Heart left ventricle (tissue), 16 donors: ENCODE results near the gene FAM83G. TPM values are rescaled to one million over a fixed set of nuclear protein-coding genes. Genes with fewer than 3 reads are reported as not detected.
A peak's percentile ranks its signal among the peaks of the same experiment; 100 is the strongest.

Source experiments
- ATAC-seq, 4 donors: fragments of 200-7000 bp; cut with Tn5 transposase; one replicate each; pipeline ENCODE4 v1.9.1; 2020 to 2022; ENCODE audit warnings: moderate library complexity in 4 of 4, mild to moderate bottlenecking in 3 of 4, moderate number of reproducible peaks in 1 of 4
- DNase-seq, 5 donors: peaks; one replicate each; pipeline ENCODE4 v3.0.0-alpha.2; 2020
- H3K27ac ChIP-seq, 12 donors: fragments of 200-600 bp; sonication (generic) in 4 of 12; one replicate each; pipeline versions ENCODE4 v1.5.0 to v1.8.0; 2016 to 2022; ENCODE audit warnings: mild to moderate bottlenecking in 2 of 12
- H3K27me3 ChIP-seq, 9 donors: fragments of 200-600 bp; sonication (generic) in 2 of 9; one replicate each; pipeline versions ENCODE4 v1.5.1 to v1.8.0; 2016 to 2022; ENCODE audit warnings: mild to moderate bottlenecking in 3 of 9
- H3K36me3 ChIP-seq, 9 donors: fragments of 200-600 bp; sonication (generic) in 2 of 9; one replicate each; pipeline versions ENCODE4 v1.5.0 to v1.8.0; 2018 to 2022; ENCODE audit warnings: mild to moderate bottlenecking in 2 of 9
- H3K4me1 ChIP-seq, 12 donors: fragments of 200-600 bp; sonication (generic) in 4 of 12; one replicate each; pipeline versions ENCODE4 v1.5.0 to v1.8.0; 2016 to 2022; ENCODE audit warnings: mild to moderate bottlenecking in 3 of 12
- H3K4me3 ChIP-seq, 12 donors: fragments of 200-600 bp; sonication (generic) in 4 of 12; one replicate each; pipeline versions ENCODE4 v1.5.0 to v1.8.0; 2017 to 2022; ENCODE audit warnings: mild to moderate bottlenecking in 9 of 12, moderate library complexity in 4 of 12
- H3K9me3 ChIP-seq, 12 donors: fragments of 200-600 bp; sonication (generic) in 4 of 12; one replicate each; pipeline versions ENCODE4 v1.5.0 to v1.8.0; 2016 to 2022; ENCODE audit warnings: mild to moderate bottlenecking in 1 of 12
- POLR2A ChIP-seq, 2 donors: fragments of 450-650 bp; IDR thresholded peaks; one replicate each; pipeline ENCODE4 v1.6.1; 2017; ENCODE audit warnings: antibody characterized with exemption in 2 of 2, mild to moderate bottlenecking in 2 of 2, moderate library complexity in 2 of 2
- WGBS, 4 donors: extraction: QIAGEN DNeasy Blood & Tissue Kit in 2 of 4; methylation state at CpG; one replicate each; pipeline versions ENCODE4 v1.1.5 to v1.1.7; 2013 to 2018; 5-methylcytosine and 5-hydroxymethylcytosine counted together
- intact Hi-C, 10 donors: fragments of 100-400 bp; cut with DNase I; formaldehyde crosslinking; loops; one replicate each; pipeline versions ENCODE4 v1.11.1 to v1.14.2; 2022
- polyA plus RNA-seq, 2 donors: library from polyadenylated mRNA; stranded (reverse); fragments of 200-250 nt; gene quantifications; one replicate each; pipeline ENCODE4 v1.2.3, GENCODE V29; 2013
- total RNA-seq, 9 donors: library from RNA; depleted of rRNA in 2 of 9; stranded (reverse); fragments of >200 nt in 2 of 9; fragmentation: NEBNext Ultra II Directional in 3 of 9; extraction: Animal tissue kit (Norgen Biotek cat#: 25700) in 3 of 9; gene quantifications; one replicate each; pipeline versions ENCODE4 v1.1.0 to v1.2.4, GENCODE V29; 2016 to 2023
- TF ChIP-seq, protein P1 (sequence below), 12 donors: fragments of 200-600 bp; sonication (generic) in 4 of 12; IDR thresholded peaks; one replicate each; pipeline versions ENCODE4 v1.5.0 to v1.8.0; 2018 to 2022; ENCODE audit warnings: antibody characterized with exemption in 12 of 12, mild to moderate bottlenecking in 5 of 12
- donor health status: ischemic (EF 13 %, LVEDD 7.1; RV severe dilation, severe dysfunction).
- donor health status: healthy with polysubstance abuse.
- donor health status: DM: no; HTN: yes; CAD: no.
- donor health status: DM: no; HTN: no; CAD: no.
- donor health status: ischemic (EF 25% LVEDD 6.9; RV normal size, moderate dysfunction).
- donor health status: ischemic (EF 25% LVEDD 5.7; RV mildly dilated, moderate dysfunction).
- donor health status: healthy.
- donor health status: DM: yes; HTN: yes; CAD: no.
- donor health status: ischemic (EF 35%, LVEDD 5.7; RV mildly dilated, moderate dysfunction).
- donor health status: nonischemic (EF 11% LVEDD 7.7; RV severe dilation, severe dysfunction).
- donor health status: DM: yes; HTN: yes; CAD: no.
- donor health status: PGD.
- donor health status: ischemic (EF 29% LVEDD 5.4; RV normal size, mild dysfunction).
- donor health status: nonischemic (EF 23%, LVEDD 6.1; RV moderate dilation, normal function).

The FAM83G gene
- total and polyA plus RNA-seq, 11 donors: 1.2 to 12.8 (median 1.8) TPM

GRCh38 chr17:19024101-19025078 lies 19.8 kb upstream of the FAM83G start:
- H3K9me3 ChIP-seq: no peaks in the 10 kb centered on the region
- ATAC-seq (no peak), DNase-seq (peak in 3 of 5 donors; percentile 14 to 20 (median 20))
- no peak overlapping the region for H3K27ac ChIP-seq
- intact Hi-C loops: loop anchor here in 1 of 10 donors (5.0 kb wide), 1 partner anchor 57 kb away; no protein-coding TSS in a partner anchor
- H3K27me3 ChIP-seq: no peaks in the 10 kb centered on the region
- H3K4me1 ChIP-seq: no peaks in the 10 kb centered on the region
- no peaks in the 10 kb centered on the region for H3K36me3 ChIP-seq
- H3K4me3 ChIP-seq: no peak overlapping the region
- TF ChIP-seq POLR2A (IDR thresholded peaks at IDR 0.05): no peak
- TF ChIP-seq, protein P1, sequence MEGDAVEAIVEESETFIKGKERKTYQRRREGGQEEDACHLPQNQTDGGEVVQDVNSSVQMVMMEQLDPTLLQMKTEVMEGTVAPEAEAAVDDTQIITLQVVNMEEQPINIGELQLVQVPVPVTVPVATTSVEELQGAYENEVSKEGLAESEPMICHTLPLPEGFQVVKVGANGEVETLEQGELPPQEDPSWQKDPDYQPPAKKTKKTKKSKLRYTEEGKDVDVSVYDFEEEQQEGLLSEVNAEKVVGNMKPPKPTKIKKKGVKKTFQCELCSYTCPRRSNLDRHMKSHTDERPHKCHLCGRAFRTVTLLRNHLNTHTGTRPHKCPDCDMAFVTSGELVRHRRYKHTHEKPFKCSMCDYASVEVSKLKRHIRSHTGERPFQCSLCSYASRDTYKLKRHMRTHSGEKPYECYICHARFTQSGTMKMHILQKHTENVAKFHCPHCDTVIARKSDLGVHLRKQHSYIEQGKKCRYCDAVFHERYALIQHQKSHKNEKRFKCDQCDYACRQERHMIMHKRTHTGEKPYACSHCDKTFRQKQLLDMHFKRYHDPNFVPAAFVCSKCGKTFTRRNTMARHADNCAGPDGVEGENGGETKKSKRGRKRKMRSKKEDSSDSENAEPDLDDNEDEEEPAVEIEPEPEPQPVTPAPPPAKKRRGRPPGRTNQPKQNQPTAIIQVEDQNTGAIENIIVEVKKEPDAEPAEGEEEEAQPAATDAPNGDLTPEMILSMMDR (IDR thresholded peaks at IDR 0.05): no peak
- WGBS, 4 donors: 81 to 90% (median 86%) methylated on average over 19 to 22 of the region's 22 CpGs

GRCh38 chr17:19023209-19023999 lies 18.8 kb upstream of the FAM83G start:
- peak in 2 of 5 donors; percentile 5 to 9 for DNase-seq
- 82 to 93% (median 88%) methylated on average over 5 to 9 of the region's 9 CpGs for WGBS, 4 donors
- TF ChIP-seq, protein P1 (IDR thresholded peaks at IDR 0.05): no peak
- TF ChIP-seq POLR2A (IDR thresholded peaks at IDR 0.05): no peak
- Histone ChIP-seq H3K9me3 (no peaks in the 10 kb centered on the region), H3K36me3 (no peaks in the 10 kb centered on the region), H3K27me3 (no peaks in the 10 kb centered on the region), H3K4me1 (no peaks in the 10 kb centered on the region), H3K4me3 (no peak overlapping the region), H3K27ac (no peak overlapping the region)
- intact Hi-C loops: loop anchor here in 1 of 10 donors (5.0 kb wide), 1 partner anchor 56 kb away; no protein-coding TSS in a partner anchor
- ATAC-seq: no peak

- no peak overlapping the region for H3K27ac ChIP-seq
- H3K9me3 ChIP-seq: no peaks in the 10 kb centered on the region
- H3K4me3 ChIP-seq: no peak overlapping the region
- intact Hi-C loops: loop anchor here in 1 of 10 donors (5.0 kb wide), 1 partner anchor 55 kb away; no protein-coding TSS in a partner anchor
- no peaks in the 10 kb centered on the region for H3K4me1 ChIP-seq
- TF ChIP-seq POLR2A (IDR thresholded peaks at IDR 0.05): no peak
- TF ChIP-seq, protein P1 (IDR thresholded peaks at IDR 0.05): no peak
- DNase-seq: peak in 3 of 5 donors; percentile 13 to 46 (median 18)
- no peak for ATAC-seq
- H3K27me3 ChIP-seq: no peaks in the 10 kb centered on the region
- WGBS, 4 donors: 80 to 93% (median 84%) methylated on average over 5 to 6 of the region's 6 CpGs
- no peaks in the 10 kb centered on the region for H3K36me3 ChIP-seq
Measured at GRCh38 chr17:19022747-19023146, 18.2 kb upstream of the FAM83G start.
